Esophagus squamous epithelium (tissue), 5 donors: ENCODE data around the gene SLC3A2. TPM values are rescaled to one million over a fixed set of nuclear protein-coding genes. Genes with fewer than 3 reads are reported as not detected.

ENCODE experiments used
- DNase-seq: peaks from one replicate; lab custom pipeline; 2025; lab: John Stamatoyannopoulos, UW
- H3K27ac ChIP-seq, 4 donors: fragments of 200-600 bp; sonication (generic); one replicate each; pipeline ENCODE4 v1.5.1; 2016 to 2019; ENCODE audit warnings: mild to moderate bottlenecking in 1 of 4
- H3K27me3 ChIP-seq, 4 donors: fragments of 200-600 bp; sonication (generic); 1 replicate in 3 of 4; 2 replicates in 1 of 4; pipeline versions ENCODE4 v1.5.1 to v1.6.0; 2017 to 2021; ENCODE audit warnings: antibody characterized with exemption in 1 of 4
- H3K36me3 ChIP-seq, 3 donors: fragments of 200-600 bp; sonication (generic); one replicate each; pipeline ENCODE4 v1.5.1; 2016 to 2019
- H3K4me1 ChIP-seq, 3 donors: fragments of 200-600 bp; sonication (generic); one replicate each; pipeline ENCODE4 v1.5.1; 2017 to 2019
- H3K4me3 ChIP-seq, 4 donors: fragments of 200-600 bp; sonication (generic); 1 replicate in 3 of 4; 2 replicates in 1 of 4; pipeline ENCODE4 v1.5.1; 2016 to 2019; ENCODE audit warnings: mild to moderate bottlenecking in 2 of 4, moderate library complexity in 1 of 4
- H3K9me3 ChIP-seq, 3 donors: fragments of 200-600 bp; sonication (generic); one replicate each; pipeline ENCODE4 v1.5.1; 2016 to 2019
- CTCF ChIP-seq, 6 experiments: fragments of 450-650 bp in 4 of 6; fragments of 200-600 bp in 2 of 6; sonication (generic) in 2 of 6; IDR thresholded peaks; one replicate each; pipeline ENCODE4 v1.5.1; 2016 to 2019; ENCODE audit warnings: antibody characterized with exemption in 6 of 6, mild to moderate bottlenecking in 4 of 6, moderate library complexity in 4 of 6
- POLR2A ChIP-seq, 4 donors: fragments of 450-650 bp; IDR thresholded peaks; one replicate each; pipeline ENCODE4 v1.6.1; 2017; ENCODE audit warnings: antibody characterized with exemption in 4 of 4, mild to moderate bottlenecking in 4 of 4, moderate library complexity in 3 of 4
- WGBS, 2 donors: methylation state at CpG; one replicate each; pipeline ENCODE4 v1.1.5; 2018; 5-methylcytosine and 5-hydroxymethylcytosine counted together
- intact Hi-C: fragments of 100-400 bp; cut with DNase I; formaldehyde crosslinking; loops from one replicate; pipeline ENCODE4 v1.15.0; 2022
- total RNA-seq, 4 donors: library from RNA; depleted of rRNA; stranded (reverse); fragments of >200 nt; gene quantifications; one replicate each; pipeline ENCODE4 v1.1.0, GENCODE V29; 2016
- donor health status: DM: yes; HTN: yes; CAD: no.

The SLC3A2 gene
- total RNA-seq, 4 donors from 2014 or later: 132 to 373 (median 153) TPM

- intact Hi-C loops: no loop called here
- peak overlapping the region in 2 of 4 donors; percentile 75 to 89 for H3K27ac ChIP-seq
- H3K4me3 ChIP-seq: peak overlapping the region; percentile 55 to 75 (median 66)
- 22 to 24% methylated on average over 7 of the region's 7 CpGs for WGBS, 2 donors
- DNase-seq: no peak
- no peaks in the 10 kb centered on the region for H3K27me3 ChIP-seq
- H3K4me1 ChIP-seq: peaks cover 28 to 65% (median 29%) of the 10 kb centered on the region in 3 donors
- H3K9me3 ChIP-seq: no peaks in the 10 kb centered on the region
- TF ChIP-seq CTCF (IDR thresholded peaks at IDR 0.05): no peak
- no peak for TF ChIP-seq POLR2A (IDR thresholded peaks at IDR 0.05)
- peaks cover 13 to 33% (median 19%) of the 10 kb centered on the region in 3 donors for H3K36me3 ChIP-seq
Measured at GRCh38 chr11:62853279-62853965, 27.3 kb upstream of the SLC3A2 start.

GRCh38 chr11:62854013-62854824 is 26.5 kb upstream of the SLC3A2 start:
- no peak for DNase-seq
- WGBS, 2 donors: 3 to 5% methylated on average over 8 of the region's 8 CpGs
- Histone ChIP-seq H3K36me3 (peaks cover 13 to 33% (median 19%) of the 10 kb centered on the region in 3 donors), H3K4me3 (peak overlapping the region; percentile 55 to 75 (median 66)), H3K27ac (peak overlapping the region; percentile 68 to 90 (median 82)), H3K4me1 (peaks cover 28 to 72% (median 29%) of the 10 kb centered on the region in 3 donors), H3K27me3 (no peaks in the 10 kb centered on the region), H3K9me3 (no peaks in the 10 kb centered on the region)
- intact Hi-C loops: no loop called here
- TF ChIP-seq POLR2A (IDR thresholded peaks at IDR 0.05) (no peak), CTCF (IDR thresholded peaks at IDR 0.05) (no peak)

GRCh38 chr11:62854825-62855570 is 25.7 kb upstream of the SLC3A2 start:
- Histone ChIP-seq H3K4me1 (peaks cover 33 to 80% (median 35%) of the 10 kb centered on the region in 3 donors), H3K36me3 (peaks cover 13 to 33% (median 19%) of the 10 kb centered on the region in 3 donors), H3K9me3 (no peaks in the 10 kb centered on the region), H3K27me3 (no peaks in the 10 kb centered on the region), H3K27ac (peak overlapping the region; percentile 68 to 90 (median 82)), H3K4me3 (peak overlapping the region; percentile 55 to 75 (median 66))
- WGBS, 2 donors: 2% methylated on average over 9 to 15 of the region's 15 CpGs
- TF ChIP-seq POLR2A (IDR thresholded peaks at IDR 0.05): no peak
- no peak for TF ChIP-seq CTCF (IDR thresholded peaks at IDR 0.05)
- no peak for DNase-seq
- intact Hi-C loops: no loop called here

GRCh38 chr11:62855571-62856332 is 24.9 kb upstream of the SLC3A2 start:
- intact Hi-C loops: no loop called here
- TF ChIP-seq POLR2A (IDR thresholded peaks at IDR 0.05): peak in 3 of 4 donors; percentile 80 to 98 (median 82)
- peak in 2 of 6 experiments; percentile 20 to 47 for TF ChIP-seq CTCF (IDR thresholded peaks at IDR 0.05)
- Histone ChIP-seq H3K4me3 (peak overlapping the region; percentile 55 to 75 (median 66)), H3K9me3 (no peaks in the 10 kb centered on the region), H3K4me1 (peaks cover 33 to 87% (median 40%) of the 10 kb centered on the region in 3 donors), H3K27me3 (no peaks in the 10 kb centered on the region), H3K27ac (peak overlapping the region; percentile 75 to 90 (median 86)), H3K36me3 (peaks cover 13 to 33% (median 19%) of the 10 kb centered on the region in 3 donors)
- peak; percentile 76 for DNase-seq
- WGBS, 2 donors: 0 to 1% methylated on average over 33 to 43 of the region's 54 CpGs
